ENCODE results near the gene SHF.

Gene SHF

DNA sequence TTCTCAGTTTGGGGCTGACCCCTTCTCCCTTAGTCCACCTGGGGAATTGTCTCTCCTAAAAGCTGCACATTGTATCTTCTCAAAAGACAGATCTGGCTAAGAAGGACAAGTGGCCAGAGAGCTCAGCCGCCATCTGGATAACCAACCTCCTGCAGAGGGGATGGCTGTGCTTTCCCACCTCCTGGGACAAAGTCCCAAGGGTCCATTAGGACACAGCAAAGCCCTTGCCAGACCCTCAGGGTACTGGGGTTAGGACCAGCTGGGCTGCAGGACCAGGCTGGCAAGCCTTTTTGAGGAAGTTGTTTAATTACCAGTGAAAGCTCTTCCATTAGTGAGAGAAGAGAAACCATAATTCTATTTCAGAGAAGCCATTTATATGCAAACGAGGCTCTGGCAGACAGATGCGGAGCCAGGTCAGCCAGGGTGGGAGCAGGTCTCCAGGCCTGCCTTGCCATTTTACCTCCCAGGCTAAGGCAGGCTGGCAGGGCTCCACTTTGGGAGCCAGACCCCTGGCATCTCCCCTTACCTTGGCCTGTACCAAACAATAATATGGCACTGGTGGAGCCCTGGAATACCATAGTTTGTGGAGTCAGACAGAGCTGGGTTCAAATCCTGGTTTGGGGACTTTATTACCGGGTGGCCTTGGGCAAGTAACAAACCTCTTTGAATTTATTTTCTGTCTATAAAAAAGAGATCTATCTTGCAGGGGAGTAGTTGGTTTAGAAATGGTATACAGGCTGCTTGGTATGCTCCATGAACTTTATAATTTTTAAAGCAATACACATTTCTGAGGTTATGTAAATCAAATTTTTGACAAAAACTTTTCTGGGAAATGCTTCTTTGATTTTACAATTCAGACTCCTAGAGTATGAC, 17.9 kb downstream of the SHF start:
- no peak for DNase-seq (ENCODE audit: low read depth in 2 of 2)

DNA sequence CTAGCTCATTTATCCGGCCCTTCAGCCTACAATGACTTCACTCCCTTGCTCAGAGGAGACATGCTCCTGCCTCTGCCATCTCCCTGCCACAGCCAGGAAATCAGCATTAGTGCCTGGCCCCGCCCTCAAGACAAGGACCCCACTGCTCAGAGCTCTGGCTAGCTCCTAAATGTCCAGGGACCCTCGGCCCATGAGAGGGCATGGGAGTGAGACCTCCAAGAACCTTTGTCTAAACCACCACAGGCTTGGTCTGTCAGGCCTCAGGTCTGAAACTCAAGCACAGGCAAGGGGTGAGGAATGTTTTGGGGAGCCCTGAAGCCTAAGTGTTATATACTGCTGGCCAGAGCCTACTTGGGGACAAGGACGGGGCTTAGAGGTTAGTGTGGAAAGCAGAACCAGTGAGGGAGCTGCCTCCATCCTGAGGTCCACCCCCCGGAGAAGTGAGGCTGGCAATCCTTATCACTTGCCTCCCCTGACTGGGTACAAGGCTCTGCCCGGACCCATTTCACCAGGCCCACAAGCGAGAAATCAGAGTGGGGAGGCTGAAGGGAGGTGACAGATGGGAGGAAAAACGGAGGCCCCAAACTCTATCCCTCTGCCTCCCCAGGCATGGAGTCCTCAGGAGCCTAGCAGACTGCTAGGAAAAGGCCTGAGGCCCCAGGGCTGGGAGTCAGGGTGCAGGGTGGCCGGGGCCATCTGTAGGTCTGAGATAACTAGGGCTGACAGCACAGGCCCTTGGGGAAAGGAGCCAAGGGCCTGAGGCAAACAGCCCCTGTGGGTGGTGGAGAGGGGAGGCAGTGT, 18.8 kb downstream of the SHF start:
- DNase-seq (ENCODE audit: low read depth in 2 of 2), result no peak

DNA sequence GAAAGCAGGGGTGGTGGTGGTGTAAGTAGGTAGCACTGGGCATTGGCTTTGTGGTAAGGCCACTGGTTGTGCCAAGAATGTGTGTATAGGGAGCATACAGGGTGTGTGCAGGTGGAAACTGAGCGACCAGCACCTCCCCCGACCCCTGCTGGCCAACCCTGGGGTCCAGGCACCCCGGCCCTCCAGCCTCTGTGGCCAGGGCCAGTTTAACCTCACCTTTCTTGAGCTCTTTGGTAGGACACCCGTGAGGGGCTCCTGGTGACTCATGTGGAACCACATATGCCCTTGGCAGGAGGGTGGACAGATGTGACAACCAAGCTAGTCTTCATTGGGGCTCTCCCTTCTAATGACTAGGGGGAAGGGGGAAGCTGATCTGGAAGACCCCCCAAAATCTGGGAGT, 19.5 kb downstream of the SHF start:
- DNase-seq (ENCODE audit: low read depth in 2 of 2), result no peak

DNA sequence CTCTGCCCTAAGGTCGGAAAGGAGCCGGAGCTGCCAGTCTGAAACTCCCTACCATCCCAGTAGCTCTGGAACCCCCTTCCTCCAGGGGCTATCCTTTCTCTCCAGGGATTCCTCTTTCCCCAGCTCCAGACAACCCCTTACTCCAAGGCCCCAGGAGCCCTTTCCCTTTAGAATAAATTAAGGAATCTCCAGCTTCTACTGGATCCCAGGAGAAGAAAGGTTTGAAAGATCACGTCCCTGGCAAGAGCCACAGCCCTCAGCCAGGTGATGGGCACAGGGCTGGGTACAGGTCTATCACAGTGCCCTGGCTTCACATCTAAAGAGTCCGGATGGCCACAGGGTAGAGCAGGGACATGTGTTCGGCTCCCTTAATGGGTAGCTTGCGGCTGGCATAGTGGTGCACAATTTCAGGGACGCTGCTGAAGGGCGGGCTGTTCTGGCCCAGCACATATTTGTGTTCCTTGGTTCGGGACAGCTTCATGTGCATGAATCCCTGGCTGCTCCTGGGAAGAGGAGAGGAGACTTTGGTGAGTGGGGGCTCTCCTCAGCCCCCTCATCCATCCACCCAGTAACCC, 20.0 kb downstream of the SHF start:
- no peak for DNase-seq (ENCODE audit: low read depth in 2 of 2)

DNA sequence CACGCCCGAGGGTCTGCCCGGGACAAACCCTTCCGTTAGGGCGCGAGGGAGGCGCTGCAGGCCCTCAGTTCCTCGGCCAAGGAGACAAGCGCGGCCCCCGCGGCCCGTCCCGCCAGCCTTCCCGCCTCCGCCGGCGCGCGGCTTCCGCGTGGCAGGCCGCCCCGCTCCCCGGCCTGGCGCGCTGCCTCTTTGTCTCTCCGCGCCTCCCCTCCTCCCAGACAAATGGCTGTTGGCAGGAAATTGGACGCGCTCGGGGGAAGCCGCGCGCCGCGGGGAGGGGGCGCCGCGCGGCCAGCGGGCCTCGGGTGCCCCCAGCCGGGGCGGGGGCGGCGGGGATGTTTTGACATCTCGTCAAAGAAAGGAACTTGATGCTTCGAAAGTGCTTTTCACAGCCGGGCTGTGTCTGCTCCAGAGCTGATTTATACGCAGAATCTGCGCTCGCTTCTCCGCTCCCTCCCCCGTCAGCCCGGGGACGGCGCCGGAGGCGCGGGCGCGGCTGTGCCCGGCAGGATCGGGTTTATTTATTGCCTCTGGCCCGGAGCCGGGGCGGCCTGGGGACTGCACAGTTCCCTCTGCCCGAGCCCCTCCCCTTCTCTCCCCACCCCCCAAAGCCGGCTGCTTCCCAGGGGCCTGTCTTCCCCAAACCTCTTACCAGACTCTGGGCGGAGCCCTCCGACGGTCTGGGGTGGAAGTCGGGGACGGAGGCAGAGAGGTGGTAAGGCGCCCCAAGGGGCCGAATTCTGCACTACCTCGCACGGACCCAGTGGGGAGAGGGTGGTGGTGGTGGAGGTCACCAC, 20.7 kb downstream of the SHF start:
- DNase-seq (ENCODE audit: low read depth in 2 of 2), result peak; percentile 70 to 78

DNA sequence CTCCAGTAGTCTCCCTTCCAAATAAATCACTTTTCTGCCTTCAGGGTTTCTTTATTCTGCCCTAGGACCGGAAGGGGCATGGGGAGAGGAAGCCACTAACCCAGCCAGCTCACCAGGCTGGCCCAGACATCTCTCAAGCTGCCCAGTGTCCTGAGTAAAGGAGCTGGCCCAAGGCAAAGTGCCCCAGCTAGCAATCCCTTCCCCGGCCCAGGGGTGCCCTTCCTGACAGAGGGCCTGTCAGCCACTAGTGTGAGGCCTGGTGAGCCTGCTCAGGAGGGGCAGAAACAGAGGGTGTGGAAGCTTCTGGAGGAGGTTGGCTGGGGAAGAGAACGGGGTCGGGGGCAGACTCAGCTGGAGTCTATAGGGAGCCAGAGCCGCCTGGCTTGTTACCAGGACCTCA, 22.2 kb downstream of the SHF start:
- no peak for DNase-seq (ENCODE audit: low read depth in 2 of 2)

DNA sequence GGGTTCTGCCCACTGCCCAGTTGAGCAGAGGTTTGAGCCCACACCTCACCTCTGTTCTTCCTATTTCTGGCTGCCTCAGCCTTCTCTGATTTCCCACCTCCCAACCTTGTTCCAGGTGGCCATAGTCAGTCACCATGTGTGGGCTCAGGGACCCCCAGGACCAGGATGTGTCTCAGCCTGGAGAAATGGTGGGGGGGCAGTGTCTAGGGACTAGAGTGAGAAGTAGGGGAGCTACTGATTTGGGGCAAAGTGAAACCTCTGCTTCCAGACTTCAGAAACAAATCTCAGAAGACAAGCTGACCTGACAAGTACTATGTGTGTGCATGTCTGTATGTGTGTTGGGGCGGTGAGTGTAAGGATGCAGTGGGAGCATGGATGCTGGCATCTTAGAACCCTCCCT, 22.9 kb downstream of the SHF start:
- DNase-seq (ENCODE audit: low read depth in 2 of 2), result no peak

DNA sequence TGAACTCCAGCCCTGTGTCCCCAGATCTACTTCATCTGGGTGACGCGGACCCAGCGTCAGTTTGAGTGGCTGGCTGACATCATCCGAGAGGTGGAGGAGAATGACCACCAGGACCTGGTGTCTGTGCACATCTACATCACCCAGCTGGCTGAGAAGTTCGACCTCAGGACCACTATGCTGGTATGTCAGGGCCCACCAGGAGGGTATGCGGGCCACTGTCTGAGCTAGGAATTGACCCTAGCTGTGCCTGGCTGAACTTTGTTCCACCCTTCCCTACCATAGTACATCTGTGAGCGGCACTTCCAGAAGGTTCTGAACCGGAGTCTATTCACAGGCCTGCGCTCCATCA, 24.3 kb downstream of the SHF start:
- DNase-seq (ENCODE audit: low read depth in 2 of 2), result no peak

DNA sequence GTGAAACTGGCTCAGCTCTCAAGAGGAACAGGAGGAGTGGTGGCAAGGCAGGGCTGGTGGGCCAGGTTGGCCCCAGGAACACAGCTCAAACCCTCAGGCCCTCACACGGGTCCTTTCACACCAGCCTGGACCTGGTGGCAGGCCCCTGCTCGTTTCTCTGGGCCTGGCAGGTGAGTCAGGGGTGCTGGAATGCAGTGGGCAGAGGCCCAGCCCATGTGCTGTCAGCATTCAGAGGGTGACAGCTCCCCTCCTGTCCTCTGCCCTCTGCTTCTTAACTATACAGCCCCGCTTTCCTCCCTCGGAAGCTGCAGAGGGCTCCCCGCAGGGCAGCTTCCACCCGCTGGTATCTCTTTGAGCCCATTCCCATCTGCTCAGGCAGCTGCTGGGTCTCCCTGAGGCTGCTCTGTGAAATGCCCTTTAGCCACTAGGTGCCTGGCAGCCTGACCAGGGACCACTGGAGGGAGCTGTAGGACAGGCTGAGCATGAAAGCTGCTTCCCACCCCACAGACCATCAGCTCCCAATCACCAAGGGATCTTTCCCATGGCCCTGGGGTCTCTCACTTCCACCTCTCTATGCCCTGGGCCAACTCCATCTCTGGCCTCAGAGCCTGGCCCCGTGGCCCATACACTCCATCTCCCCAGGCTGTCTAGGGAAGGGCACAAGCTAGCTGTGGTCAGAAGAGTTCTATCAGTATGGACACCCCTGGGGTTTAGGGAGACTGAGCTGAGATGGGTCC, 24.8 kb downstream of the SHF start:
- peak; percentile 40 to 59 for DNase-seq (ENCODE audit: low read depth in 2 of 2)

DNA sequence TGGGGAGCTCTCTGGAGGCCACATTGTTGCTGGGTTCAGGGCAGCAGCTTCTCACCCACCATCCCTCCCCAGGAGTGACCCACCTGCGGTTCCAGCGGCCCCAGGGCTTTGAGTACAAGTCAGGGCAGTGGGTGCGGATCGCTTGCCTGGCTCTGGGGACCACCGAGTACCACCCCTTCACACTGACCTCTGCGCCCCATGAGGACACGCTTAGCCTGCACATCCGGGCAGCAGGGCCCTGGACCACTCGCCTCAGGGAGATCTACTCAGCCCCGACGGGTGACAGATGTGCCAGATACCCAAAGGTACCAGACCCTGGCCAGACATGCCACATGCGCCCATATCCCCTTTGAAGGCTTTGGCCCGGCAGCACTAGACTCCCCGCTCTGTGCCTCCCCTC, 26.1 kb downstream of the SHF start:
- no peak for DNase-seq (ENCODE audit: low read depth in 2 of 2)

DNA sequence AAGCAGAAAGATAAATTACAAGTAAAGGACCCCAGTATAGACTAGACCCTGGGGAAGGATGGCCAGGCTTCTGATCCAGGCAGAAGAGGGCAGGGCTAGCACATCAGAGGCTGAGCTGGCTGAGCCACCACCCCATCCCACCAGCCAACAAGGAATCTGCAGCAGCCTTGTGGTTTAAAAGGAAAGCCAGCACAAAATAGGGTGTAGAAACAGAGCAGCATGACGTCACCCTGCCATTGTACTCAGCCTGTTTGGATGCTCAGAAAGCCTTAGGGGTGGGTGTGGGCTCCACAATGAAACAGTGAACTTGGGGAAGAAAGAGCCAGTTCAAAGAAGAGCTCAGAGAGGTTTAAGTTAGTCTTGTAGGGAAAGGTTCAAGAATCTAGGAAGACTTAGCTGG, 29.8 kb downstream of the SHF start:
- no peak for DNase-seq (ENCODE audit: low read depth in 2 of 2)

DNA sequence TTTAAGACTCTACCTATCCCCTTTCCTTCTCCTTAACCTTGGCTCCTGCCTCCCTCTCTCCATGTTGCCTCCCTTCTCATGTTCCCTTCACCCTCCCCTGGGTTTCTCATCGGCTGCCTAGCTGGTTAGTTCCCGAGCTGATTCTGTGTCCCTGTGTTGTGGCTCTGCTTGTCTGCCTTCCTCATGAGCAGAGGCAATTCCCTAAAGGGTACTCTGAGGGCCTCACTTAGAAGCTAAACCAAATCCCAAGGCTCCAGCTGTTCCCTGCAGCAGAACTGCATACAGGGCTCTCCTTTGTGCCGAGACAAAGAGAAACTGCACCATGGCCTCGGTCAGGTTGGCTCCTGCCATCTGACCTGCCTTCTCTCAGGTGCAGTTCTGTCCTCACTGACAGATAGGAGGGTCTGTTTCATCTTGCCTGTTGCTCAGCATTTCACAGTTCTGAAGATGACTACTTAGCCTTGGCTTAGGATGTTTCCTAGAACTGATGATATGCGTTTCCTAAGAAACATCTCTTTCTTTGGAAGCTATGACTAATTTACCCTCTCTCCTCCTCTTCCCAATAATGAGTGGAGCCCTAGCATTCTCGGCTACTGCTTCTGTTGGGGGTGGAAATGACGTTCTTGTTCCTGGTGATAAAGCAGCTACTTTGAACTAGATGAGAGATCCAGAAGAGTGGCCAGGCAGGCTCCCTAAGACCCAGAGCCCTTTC, 30.9 kb downstream of the SHF start:
- DNase-seq (ENCODE audit: low read depth in 2 of 2), result no peak

DNA sequence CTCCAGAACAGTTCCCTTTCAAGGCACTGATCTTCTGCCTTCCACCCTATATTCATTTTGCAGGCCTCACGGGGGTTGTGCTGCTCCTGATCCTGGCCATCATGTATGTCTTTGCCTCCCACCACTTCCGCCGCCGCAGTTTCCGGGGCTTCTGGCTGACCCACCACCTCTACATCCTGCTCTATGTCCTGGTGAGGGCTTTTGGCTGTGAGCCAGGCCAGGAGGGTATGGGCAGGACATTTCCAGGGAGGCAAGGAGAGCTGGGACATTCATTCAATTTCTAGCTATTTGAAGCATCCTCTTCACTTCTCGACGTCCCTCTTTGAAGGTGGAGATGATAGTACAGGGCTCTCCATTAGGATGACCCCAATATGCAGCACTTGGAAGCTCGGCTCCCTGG, 32.0 kb downstream of the SHF start:
- DNase-seq (ENCODE audit: low read depth in 2 of 2), result no peak

DNA sequence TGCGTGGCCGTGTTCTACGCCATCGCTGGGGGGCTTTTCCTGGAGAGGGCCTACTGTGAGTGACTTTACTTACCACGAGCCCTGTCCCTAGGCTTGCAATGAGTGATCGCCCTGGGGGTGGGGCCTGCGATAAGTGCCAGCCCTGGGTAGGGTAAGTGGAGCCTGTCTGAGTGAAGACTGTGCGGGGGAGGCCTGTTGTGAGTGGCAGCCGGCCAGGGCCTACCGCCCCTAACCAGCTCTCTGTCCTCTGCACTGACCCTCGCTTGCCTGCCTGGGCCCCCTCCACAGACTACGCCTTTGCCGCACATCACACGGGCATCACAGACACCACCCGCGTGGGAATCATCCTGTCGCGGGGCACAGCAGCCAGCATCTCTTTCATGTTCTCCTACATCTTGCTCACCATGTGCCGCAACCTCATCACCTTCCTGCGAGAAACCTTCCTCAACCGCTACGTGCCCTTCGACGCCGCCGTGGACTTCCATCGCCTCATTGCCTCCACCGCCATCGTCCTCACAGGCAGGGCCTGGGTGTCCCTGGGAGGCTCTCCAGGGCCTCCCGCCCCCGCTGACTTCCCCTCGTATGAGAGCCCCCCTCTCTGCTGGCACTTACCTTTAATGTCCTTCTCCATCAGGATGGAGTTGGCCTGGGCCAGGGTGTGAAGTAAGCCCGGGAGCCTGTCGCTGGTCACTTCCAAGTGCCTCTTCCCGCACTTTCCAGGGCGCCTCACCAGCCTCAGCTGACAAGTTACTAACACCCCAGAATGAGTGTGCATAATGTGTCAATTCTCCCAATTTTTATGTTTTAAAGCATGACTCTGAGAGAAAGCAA, 35.6 kb downstream of the SHF start:
- no peak for DNase-seq (ENCODE audit: low read depth in 2 of 2)

DNA sequence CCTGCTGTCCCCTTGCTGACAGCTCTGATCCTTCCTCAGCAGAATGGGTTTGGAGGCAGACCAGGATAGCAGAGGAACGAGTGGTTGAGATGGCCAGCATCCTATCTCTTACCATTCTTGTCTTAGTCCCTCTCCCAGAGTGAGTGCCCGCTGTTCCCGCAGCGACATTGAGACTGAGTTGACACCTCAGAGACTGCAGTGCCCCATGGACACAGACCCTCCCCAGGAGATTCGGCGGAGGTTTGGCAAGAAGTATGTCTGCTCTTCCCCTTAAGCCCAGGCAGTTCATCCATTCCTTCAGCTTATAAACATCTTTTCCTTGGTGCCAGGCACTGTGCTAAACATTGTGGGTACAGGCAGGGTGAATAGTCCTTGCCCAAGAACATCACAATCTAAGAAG, 36.8 kb downstream of the SHF start:
- DNase-seq (ENCODE audit: low read depth in 2 of 2), result no peak

DNA sequence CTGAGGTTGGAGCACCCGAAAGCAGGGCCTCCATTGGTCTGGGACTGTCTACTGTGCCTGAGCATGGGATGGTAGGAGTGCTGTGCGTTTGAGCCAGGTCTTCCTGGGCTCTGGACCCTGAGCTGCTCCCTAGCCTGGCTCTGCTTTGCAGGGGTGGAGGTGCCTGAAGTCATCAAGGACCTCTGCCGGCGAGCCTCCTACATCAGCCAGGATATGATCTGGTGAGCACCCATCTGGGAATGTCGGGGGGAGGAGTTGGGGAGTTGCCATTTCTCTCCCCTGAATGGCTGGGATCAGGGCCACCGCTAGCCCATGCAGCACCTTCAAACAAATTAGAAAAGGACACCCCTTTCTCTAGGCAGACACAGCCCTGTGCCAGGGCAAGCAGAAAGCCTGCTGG, 37.3 kb downstream of the SHF start:
- DNase-seq (ENCODE audit: low read depth in 2 of 2), result no peak

DNA sequence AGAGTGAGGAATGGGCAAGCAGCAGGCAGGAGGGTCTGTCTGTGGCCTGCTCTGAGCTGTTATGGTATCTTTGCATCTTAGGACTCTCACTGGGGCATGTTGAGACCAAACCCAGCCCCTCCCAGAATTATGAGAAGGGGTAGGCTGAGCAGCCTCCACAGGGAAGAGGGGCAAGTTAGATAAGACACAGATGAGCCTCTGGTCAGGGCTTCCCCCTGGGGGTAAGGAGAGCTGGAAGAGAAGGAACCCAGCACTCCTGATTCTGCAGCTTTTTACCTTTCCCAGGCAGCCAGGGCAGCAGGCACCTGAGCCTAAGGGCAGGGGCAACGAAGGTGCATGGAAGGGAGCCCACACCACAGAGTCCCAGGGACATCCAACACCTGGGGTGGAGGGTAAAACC, 38.7 kb downstream of the SHF start:
- no peak for DNase-seq (ENCODE audit: low read depth in 2 of 2)

DNA sequence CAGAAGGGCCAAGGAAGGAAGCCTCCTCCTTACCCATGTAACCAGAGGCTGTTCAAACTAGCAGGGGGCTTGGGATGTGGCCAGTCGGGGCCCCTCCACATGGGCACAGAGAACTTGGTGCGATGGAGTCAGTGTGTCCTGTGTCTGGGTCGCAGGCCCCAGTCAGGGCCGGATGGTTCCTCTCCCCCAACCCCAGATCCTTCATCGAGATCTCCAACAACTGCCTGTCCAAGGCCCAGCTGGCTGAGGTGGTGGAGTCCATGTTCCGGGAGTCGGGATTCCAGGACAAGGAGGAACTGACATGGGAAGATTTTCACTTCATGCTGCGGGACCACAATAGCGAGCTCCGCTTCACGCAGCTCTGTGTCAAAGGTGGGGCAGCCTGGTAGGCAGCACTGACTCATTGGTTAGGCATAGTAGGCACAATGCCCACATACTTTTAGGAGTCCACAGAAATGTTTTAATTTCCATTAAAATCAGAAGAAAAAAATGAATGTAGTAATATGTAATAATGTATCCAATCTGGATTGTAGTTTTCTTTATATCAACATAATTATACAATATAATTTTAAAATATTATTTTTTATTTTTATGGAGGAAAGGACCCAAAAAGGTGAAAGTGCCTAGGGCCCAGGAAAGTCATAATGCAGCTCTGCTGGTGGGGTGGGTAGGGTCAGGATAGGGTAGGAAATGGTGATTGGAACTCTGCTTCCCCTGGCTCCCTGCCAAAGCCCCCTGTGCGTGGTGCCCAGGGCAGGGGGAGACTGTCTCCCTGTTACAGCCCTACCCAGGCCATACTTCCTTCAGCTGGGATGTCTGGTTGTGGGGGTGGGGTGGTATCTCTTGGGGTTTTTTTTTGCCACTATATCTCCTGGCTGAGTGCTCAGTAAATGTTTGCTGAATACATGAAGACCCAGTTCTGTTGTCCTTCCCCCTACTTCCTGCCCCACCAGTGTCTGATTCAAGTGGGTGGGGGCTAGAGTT, 39.4 kb downstream of the SHF start:
- DNase-seq (ENCODE audit: low read depth in 2 of 2), result no peak

DNA sequence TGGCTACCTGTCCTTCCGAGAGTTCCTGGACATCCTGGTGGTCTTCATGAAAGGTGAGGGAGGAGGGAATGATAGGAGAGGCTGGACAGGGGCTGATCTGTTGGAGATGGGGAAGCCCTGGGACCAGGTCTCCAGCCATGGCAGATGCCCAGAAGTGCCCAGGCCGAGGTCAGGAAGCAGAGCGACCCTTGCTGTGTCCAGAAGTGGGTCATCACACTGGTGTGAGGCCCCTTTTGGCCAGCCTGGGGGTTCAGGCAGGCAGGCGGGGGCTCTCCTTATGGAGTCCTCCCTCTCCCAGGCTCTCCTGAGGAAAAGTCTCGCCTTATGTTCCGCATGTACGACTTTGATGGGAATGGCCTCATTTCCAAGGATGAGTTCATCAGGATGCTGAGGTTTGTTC, 40.2 kb downstream of the SHF start:
- DNase-seq (ENCODE audit: low read depth in 2 of 2), result no peak
